HG03095 (cell line): Measurements from ENCODE around the gene IFI27L2.

Source experiments
- ATAC-seq: cut with Tn5 transposase; IDR thresholded peaks from one replicate; pipeline ENCODE4 v1.9.1; 2021; ENCODE audit warnings: moderate library complexity; ENCODE audit not compliant: unreplicated experiment

The IFI27L2 gene

DNA sequence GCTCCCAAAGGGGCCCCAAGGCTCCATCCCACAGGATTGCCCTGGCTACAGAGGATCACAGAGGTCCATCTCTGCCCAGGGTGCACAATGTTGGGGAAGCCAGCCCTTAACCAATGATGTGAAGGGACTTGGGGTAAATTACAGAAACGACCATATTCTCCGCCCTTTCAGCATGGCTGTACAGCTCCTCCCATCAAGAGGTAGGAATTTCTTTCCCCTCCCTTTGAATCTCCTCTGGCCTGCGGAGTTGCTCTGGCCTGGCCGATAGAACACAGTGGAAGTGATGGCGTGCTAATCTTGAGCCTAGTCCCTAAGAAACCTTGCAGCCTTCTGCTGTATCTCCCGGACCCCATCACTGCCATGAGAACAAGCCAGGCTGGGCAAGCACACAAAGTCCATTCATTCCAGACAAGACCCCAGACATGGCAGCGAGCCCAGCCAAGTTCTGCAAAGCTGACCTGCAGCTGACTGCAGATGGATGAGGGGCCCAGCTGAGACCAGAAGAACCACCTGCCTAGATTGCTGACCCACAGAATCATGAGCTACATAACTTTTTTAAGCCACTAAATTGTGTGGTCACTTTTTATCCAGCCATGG, 25.8 kb downstream of the IFI27L2 start:
- no peak for ATAC-seq

DNA sequence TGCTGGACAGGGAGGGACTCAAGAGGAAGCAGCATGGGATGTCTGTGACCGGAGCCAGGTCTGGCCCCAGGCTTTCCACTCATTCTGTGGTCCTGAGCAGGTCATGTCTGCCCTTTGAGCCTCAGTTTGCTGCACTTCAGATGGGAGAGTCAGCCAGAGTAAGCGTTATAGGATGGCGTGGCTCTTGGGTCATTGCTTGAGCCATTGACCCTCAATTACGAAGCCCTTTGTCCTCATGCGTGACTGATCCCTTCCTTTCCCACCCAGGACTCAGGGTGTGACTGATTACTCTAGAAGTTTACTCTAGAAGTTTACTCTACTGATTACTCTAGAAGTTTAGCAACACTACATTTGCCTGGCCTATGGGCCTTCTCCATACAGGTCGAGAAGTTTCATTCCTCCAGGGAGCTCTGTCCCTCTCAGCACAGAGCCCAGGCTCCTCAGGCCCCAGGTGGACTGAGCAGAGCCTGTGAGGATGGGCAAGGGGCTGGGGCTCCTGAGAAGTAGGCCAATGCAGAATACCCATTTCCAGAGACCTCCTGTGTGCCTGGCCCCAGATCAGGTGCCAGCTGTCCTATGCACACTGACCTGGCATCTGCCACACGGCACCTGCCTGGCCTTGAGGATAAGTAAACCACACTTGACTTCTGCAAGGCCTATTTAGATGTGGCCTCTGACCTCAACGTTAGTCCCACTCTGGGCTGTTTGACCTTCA, 26.5 kb downstream of the IFI27L2 start:
- no peak for ATAC-seq

GRCh38 chr14:94101748-94102147, 27.7 kb downstream of the IFI27L2 start:
- no peak for ATAC-seq

GRCh38 chr14:94100847-94101246, 28.6 kb downstream of the IFI27L2 start:
- no peak for ATAC-seq

- no peak for ATAC-seq
Observed at GRCh38 chr14:94099006-94099405, 30.4 kb downstream of the IFI27L2 start.

DNA sequence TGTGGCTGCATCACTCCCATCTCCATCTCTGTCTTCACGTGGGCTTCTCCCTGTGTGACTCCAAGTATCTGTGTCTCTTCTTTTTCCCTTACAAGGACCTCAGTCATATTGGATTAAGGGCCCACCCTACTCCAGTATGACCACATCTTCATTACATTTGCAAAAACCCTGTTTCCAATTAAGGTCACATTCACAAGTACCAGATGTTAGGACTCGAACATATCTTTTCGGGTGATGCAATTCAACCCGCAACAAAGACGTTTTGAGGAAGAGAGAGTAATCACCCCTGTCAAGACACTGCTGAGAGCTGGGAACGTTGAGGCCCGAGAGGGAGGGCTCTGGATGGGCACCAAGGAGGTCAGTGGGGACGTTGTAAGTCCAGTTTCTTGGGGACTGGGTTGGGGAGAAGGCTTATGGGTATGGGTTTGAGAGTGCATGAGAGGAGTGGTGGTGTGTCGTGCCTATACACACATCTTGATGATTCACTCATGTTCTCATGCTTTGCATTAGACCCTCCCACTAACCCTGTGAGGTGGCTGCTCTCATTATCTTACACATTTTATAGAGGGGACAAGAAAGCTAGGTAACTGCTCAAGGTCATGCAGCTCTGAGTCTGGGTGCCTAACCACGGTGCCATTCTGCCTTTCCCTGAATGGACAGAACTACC, 30.9 kb downstream of the IFI27L2 start:
- ATAC-seq: no peak

DNA sequence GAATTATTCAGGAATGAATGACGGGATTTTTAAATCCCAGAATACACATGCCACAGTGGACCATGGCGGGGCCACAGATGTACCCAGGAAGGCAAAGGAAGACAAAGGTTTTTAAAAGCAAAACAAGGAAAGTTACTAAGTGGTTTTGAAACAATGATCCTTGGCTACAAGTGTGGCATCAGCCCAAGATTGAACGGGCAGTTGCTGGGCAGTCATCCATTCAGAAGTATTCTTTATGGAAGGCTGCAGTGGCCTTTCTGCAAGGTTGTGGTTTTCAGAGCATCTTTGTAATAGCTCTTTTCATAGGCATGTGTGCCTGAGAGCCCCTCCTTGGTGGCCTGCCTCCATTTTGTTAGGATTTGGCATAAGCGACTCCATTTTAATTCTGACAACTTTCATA, 32.3 kb downstream of the IFI27L2 start:
- no peak for ATAC-seq

DNA sequence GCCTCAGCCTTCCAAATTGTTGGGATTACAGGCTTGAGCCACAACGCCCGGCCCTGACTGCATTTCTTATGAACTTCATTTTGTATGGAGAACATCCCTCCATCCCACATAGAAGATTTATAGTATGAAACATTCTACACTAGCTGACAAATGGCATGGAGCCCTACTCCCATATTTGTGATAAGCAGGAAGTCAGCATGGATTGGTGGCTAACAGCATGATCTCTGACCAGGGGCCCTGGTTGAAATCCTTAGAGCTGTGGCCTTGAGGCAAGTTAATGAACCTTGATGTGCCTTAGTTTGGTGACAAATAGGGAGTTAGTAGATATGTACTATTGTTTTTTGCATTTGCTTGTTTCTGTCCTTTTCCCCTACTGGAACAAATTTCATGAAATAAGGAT, 36.0 kb downstream of the IFI27L2 start:
- no peak for ATAC-seq

DNA sequence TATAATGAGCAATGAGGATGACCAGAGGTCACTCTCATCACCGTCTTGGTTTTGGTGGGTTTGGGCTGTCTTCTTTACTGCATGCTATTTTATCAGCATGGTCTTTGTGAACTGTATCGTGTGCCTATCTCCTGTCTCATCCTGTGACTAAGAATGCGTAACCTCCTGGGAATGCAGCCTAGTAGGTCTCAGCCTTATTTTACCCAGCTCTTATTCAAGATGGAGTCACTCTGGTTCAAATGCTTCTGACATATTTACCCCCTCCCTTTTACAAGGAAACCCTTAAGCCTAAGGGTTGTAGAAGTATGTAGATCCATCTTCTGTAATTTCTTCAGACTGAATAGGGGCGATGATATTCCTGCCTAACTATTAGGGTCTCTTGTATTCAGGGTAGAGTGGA, 39.9 kb downstream of the IFI27L2 start:
- no peak for ATAC-seq

DNA sequence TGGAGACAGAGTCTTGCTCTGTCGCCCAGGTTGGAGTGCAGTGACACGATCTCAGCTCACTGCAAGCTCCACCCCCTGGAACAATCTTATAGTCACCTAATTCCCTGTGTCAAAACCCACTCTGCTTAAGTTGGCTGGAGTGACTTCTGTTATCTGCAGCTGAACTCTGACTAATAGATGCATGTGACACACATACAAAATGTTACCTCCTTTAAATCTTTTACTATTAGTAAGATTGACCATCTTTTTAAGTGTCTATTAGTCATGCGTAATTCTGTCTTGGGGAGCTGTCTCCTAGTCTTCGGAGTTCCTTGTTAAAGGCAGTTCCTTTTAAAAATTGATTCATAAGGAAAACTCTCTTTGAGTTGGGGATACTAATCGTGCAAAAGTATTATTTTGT, 40.9 kb downstream of the IFI27L2 start:
- no peak for ATAC-seq

- no peak for ATAC-seq
Observed at GRCh38 chr14:94087891-94088290, 41.5 kb downstream of the IFI27L2 start.

DNA sequence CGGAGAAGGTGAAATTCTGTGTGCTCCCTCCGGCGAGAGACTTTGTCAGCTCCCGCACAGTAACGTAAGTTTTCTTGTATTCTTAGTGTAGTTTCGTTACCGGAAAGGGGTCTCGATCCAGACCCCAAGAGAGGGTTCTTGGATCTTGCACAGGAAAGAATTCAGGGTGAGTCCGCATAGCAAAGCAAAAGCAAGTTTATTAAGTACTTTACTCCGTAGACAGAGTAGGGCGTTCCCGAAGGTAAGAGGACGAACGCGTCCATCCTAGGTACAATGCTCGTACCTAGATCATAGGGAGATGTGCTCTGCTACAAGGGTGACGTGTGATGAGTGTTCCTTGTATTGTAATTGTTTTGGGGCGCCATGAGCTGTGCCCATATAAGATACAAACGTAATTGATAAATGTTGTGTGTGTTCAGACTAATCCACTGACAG, 48.0 kb downstream of the IFI27L2 start:
- peak; percentile 23 for ATAC-seq

DNA sequence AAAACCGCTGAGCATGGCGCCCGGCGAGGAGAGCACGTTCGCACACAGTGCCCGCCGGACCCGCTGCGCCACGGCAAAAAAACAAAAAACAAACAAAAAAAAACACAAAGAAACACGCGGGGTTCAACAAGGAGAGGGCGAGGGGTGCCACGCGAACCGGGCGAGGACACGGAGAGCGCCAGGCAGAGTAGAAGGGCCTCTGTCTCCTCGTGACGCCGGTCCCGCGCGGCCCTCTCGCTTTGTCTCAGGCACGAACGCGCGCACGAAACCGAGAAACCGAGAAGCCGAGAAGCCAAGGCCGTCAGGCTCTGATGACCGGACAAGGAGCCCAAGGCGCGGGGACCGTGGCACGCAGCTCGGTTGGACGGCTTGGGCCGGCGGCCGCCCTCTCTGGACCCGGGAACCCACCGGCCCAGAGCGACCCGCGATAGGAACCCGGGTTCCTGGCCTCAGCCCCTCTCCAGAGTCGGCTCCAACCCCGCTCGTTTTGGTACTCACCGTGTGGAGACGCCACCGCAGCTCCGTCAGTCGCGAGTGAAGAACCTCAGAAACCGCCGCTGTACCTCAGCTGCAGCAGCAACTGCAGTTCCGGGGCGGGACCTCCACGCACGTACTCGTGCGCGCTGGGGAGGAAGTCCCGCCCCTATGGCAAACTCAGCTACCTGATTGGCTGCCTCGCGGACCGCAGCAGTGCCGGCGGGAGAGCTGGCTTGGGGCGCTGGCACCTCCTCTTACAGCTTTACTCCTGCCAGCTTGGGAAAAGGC, 48.6 kb downstream of the IFI27L2 start, which contains the start of the genes DDX24 and IFI27L1:
Gene DDX24, minus strand, starts transcription at position 582 of the 765 bp plus-strand sequence. CDS start 1,460 bp downstream, outside the sequence.
Gene IFI27L1, plus strand, starts transcription at position 690 of the 765 bp plus-strand sequence. CDS start 15,628 bp downstream, outside the sequence.
- ATAC-seq: peak; percentile 98

DNA sequence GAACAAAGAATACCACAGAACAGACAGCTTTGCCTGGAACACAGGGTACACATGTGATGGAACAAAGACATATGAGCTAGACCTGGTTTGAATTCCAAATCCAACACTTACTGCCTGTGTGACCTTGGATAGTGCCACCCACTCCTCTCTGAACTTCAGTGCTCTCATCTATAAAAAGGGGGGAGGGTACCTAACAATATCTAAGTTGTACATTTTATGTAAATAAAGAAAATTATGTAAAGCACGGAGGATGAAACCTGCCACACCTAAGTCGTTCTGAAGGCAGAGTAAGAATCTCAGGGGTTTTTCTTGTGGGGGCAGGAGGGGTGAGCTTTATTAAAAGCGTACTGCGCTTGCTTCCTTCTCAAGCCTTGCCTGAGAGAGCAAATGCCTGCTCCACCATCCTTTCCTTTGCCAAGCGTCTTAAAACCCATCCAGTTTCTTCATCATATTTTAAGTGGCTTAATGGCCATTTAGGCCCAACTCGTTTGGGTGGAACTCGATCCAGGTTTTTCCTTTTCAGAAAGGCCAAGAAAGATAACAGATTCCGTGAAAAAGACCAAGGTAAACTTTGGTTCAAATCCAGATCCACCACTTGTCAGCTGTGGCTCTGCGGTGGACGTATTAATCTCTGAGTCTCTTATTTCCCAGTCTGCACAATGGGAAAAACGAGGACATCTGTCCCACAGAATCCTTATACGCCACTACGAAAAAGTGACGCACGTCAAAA, 49.3 kb downstream of the IFI27L2 start:
- ATAC-seq: no peak

GRCh38 chr14:94077823-94078222, 51.6 kb downstream of the IFI27L2 start:
- no peak for ATAC-seq
